MCF 10A (cell line): ENCODE data around the gene PMEPA1. TPM values are rescaled to one million over a fixed set of nuclear protein-coding genes. Genes with fewer than 3 reads are reported as not detected.
A peak's percentile ranks its signal among the peaks of the same experiment; 100 is the strongest.

Source experiments
- BruUV-seq: library from RNA; stranded (reverse); fragments of 400-500 nt; replicated peaks from 2 replicates; lab custom pipeline; 2021; lab: Mats Ljungman, UMichigan
- CTCF ChIA-PET: fragments of 300-600 bp; sonication (Branson Sonifier 250); formaldehyde crosslinking; extraction: SDS; loops from one replicate; lab custom pipeline; 2021; ENCODE audit warnings: antibody characterized with exemption, inconsistent platforms; lab: Yijun Ruan, JAX
- POLR2A ChIA-PET: fragments of 300-600, 350-650 bp; sonication (Branson Sonifier 250); formaldehyde crosslinking; extraction: SDS; loops from one replicate; lab custom pipeline; 2020; ENCODE audit warnings: antibody characterized with exemption, inconsistent platforms; lab: Yijun Ruan, JAX
- DNase-seq: peaks from one replicate; pipeline ENCODE4 v3.0.0-alpha.2; 2018; ENCODE audit not compliant: unreplicated experiment
- H3K27ac Mint-ChIP-seq: one replicate; pipeline ENCODE4 v1.8.0; 2022; ENCODE audit warnings: mild to moderate bottlenecking, low read depth, mixed read lengths; ENCODE audit not compliant: unreplicated experiment
- H3K27me3 Mint-ChIP-seq: one replicate; pipeline ENCODE4 v1.8.0; 2022; ENCODE audit warnings: mixed read lengths; ENCODE audit not compliant: insufficient read depth, unreplicated experiment
- H3K36me3 Mint-ChIP-seq: one replicate; pipeline ENCODE4 v1.8.0; 2022; ENCODE audit warnings: mild to moderate bottlenecking, moderate library complexity, mixed read lengths; ENCODE audit not compliant: insufficient read depth, unreplicated experiment
- H3K4me1 Mint-ChIP-seq: one replicate; pipeline ENCODE4 v1.8.0; 2022; ENCODE audit warnings: mixed read lengths; ENCODE audit not compliant: insufficient read depth, unreplicated experiment
- H3K4me3 Mint-ChIP-seq: one replicate; pipeline ENCODE4 v1.8.0; 2022; ENCODE audit warnings: mild to moderate bottlenecking, moderate library complexity, mixed read lengths; ENCODE audit not compliant: unreplicated experiment
- H3K9me3 Mint-ChIP-seq: one replicate; pipeline ENCODE4 v1.8.0; 2022; ENCODE audit warnings: mixed read lengths; ENCODE audit not compliant: unreplicated experiment
- intact Hi-C: fragments of 100-400 bp; cut with micrococcal nuclease; formaldehyde crosslinking; loops from 2 replicates; pipeline ENCODE4 v1.14.1; 2022
- total RNA-seq: library from RNA; stranded (reverse); gene quantifications from 2 replicates; pipeline ENCODE4 v1.2.3, GENCODE V29; 2022
- TF ChIP-seq, protein P1 (sequence below): fragments of 200-600 bp; IDR thresholded peaks from one replicate; pipeline ENCODE4 v1.8.0; 2022; ENCODE audit warnings: antibody characterized with exemption, mild to moderate bottlenecking; ENCODE audit not compliant: unreplicated experiment

PMEPA1 gene
- total RNA-seq, 1 experiment from 2014 or later, result 68.5 TPM

DNA sequence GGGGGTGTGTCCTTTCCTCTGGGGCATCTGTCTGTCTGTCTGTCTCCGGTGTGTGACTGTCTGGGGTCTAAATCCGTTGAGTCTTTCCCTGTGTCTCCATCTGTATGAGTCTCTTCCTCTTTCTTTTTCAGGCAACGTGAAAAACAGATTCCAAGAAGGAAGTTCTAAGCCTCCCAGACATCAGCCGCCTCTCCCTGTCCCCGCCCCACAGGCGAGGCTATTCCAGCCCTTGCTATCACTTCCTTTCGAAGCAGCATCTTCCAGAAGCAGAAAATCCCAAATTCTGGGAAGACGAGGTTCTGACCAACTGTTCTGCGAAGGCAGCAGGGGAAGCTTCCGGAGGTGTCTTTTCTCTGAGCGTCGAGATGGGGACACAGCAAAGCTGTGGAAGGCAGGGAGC lies 34.0 kb downstream of the PMEPA1 start:
- Mint-ChIP-seq H3K27ac (peak overlapping the region; percentile 47), H3K9me3 (no peaks in the 10 kb centered on the region), H3K4me1 (peaks cover 19% of the 10 kb centered on the region), H3K36me3 (peaks cover 6% of the 10 kb centered on the region), H3K27me3 (no peaks in the 10 kb centered on the region), H3K4me3 (no peak overlapping the region)
- ChIA-PET CTCF (interaction anchor here (0.6 to 0.9 kb wide), 2 partner anchors 45 to 111 kb away, joined by 3 read pairs; no protein-coding TSS in a partner anchor), POLR2A (no interaction called here)
- intact Hi-C loops, result no loop called here
- no TSS peak for BruUV-seq
- TF ChIP-seq, protein P1, sequence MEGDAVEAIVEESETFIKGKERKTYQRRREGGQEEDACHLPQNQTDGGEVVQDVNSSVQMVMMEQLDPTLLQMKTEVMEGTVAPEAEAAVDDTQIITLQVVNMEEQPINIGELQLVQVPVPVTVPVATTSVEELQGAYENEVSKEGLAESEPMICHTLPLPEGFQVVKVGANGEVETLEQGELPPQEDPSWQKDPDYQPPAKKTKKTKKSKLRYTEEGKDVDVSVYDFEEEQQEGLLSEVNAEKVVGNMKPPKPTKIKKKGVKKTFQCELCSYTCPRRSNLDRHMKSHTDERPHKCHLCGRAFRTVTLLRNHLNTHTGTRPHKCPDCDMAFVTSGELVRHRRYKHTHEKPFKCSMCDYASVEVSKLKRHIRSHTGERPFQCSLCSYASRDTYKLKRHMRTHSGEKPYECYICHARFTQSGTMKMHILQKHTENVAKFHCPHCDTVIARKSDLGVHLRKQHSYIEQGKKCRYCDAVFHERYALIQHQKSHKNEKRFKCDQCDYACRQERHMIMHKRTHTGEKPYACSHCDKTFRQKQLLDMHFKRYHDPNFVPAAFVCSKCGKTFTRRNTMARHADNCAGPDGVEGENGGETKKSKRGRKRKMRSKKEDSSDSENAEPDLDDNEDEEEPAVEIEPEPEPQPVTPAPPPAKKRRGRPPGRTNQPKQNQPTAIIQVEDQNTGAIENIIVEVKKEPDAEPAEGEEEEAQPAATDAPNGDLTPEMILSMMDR, result no peak
- no peak for DNase-seq

GRCh38 chr20:57672953-57673575 lies 36.8 kb downstream of the PMEPA1 start:
- Mint-ChIP-seq H3K27ac (no peak overlapping the region), H3K36me3 (peaks cover 6% of the 10 kb centered on the region), H3K27me3 (no peaks in the 10 kb centered on the region), H3K4me3 (no peak overlapping the region), H3K9me3 (no peaks in the 10 kb centered on the region), H3K4me1 (peaks cover 4% of the 10 kb centered on the region)
- TF ChIP-seq, protein P1, result no peak
- no TSS peak for BruUV-seq
- CTCF ChIA-PET, result no interaction called here
- POLR2A ChIA-PET, result no interaction called here
- DNase-seq, result no peak
- intact Hi-C loops, result no loop called here

DNA sequence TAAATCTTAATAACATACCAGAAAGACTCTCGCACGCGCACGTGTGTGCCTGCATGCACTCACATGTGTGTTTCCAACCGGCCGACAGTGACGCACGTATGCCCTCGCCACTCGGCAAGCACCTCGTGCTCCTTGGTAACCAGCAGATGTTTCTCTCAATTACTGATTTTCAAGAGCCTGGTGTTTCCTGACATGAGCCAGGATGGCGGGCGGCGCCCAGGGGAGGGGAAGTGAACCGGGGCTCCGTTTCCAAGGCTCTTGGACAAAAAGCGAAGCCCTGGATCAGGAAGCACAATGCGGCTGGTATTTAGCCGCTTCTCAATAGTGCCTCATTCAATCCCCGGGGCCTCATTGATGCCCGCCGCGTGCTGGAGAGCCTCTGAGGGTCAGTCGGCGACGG lies 37.7 kb downstream of the PMEPA1 start:
- ChIA-PET POLR2A (no interaction called here), CTCF (no interaction called here)
- Mint-ChIP-seq H3K4me1 (peaks cover 4% of the 10 kb centered on the region), H3K36me3 (peaks cover 6% of the 10 kb centered on the region), H3K9me3 (no peaks in the 10 kb centered on the region), H3K27me3 (no peaks in the 10 kb centered on the region), H3K4me3 (no peak overlapping the region), H3K27ac (no peak overlapping the region)
- no TSS peak for BruUV-seq
- DNase-seq, result no peak
- TF ChIP-seq, protein P1, result no peak
- intact Hi-C loops, result no loop called here

DNA sequence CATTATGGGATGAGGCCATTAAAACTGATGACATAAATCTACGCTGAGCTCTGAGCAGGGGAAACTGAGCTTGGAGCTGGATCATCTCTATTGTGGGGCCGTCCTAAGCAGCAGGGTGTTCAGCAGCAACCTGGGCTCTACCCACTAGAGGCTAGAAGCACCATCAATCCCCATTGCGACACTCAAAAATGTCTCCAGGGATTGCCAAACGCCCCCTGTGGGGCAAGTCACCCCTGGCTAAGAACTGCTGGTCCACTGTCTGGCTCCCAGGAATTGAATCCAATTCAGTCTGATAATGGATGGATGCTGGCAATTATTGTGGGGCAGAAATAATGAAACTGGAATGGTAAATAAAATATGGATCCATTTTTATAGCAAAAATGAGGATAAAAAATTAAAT lies 38.2 kb downstream of the PMEPA1 start:
- TF ChIP-seq, protein P1, result no peak
- Mint-ChIP-seq H3K27ac (no peak overlapping the region), H3K9me3 (no peaks in the 10 kb centered on the region), H3K4me1 (peaks cover 4% of the 10 kb centered on the region), H3K36me3 (peaks cover 6% of the 10 kb centered on the region), H3K27me3 (no peaks in the 10 kb centered on the region), H3K4me3 (no peak overlapping the region)
- ChIA-PET CTCF (no interaction called here), POLR2A (no interaction called here)
- peak; percentile 40 for DNase-seq
- intact Hi-C loops, result no loop called here
- no TSS peak for BruUV-seq
